ENCODE measurements around the gene SLC9A2. TPM values are rescaled to one million over a fixed set of nuclear protein-coding genes. Genes with fewer than 3 reads are reported as not detected.

SLC9A2 gene
- total and polyA plus RNA-seq, 2 of the 13 experiments (the other 11 are each of a cell fraction or from before 2014, with no cell fraction given), result 0.02 TPM; not detected in 1

DNA sequence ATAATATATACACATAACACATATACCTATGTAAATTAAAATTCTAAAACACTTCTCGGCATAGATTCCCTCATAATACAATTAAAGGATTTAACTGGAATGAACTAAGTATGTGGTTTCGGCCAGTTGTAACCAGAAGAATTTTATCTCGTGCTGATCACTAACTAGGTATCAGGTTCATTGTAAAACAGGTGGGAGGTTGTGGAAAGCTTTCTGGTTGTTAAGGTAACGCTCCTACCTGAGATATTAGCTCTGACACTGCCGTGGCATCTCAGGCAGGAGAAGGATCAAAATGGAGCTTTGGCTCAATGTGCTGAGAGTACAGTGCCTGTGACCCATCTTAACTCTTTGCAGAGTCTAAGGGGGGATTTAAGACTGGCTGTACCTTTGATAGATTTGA, 42.5 kb downstream of the SLC9A2 start (continued):
- TF ChIP-seq, protein P1, sequence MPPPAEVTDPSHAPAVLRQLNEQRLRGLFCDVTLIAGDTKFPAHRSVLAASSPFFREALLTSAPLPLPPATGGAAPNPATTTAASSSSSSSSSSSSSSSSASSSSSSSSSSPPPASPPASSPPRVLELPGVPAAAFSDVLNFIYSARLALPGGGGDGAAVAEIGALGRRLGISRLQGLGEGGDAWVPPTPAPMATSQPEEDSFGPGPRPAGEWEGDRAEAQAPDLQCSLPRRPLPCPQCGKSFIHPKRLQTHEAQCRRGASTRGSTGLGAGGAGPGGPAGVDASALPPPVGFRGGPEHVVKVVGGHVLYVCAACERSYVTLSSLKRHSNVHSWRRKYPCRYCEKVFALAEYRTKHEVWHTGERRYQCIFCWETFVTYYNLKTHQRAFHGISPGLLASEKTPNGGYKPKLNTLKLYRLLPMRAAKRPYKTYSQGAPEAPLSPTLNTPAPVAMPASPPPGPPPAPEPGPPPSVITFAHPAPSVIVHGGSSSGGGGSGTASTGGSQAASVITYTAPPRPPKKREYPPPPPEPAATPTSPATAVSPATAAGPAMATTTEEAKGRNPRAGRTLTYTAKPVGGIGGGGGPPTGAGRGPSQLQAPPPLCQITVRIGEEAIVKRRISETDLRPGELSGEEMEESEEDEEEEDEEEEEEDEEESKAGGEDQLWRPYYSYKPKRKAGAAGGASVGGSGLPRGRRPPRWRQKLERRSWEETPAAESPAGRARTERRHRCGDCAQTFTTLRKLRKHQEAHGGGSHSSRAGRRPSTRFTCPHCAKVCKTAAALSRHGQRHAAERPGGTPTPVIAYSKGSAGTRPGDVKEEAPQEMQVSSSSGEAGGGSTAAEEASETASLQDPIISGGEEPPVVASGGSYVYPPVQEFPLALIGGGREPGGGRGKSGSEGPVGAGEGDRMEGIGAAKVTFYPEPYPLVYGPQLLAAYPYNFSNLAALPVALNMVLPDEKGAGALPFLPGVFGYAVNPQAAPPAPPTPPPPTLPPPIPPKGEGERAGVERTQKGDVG (CRISPR knock-in tag; IDR thresholded peaks at IDR 0.05; ENCODE audit: borderline replicate concordance), result no peak
- TF ChIP-seq NFYC (CRISPR knock-in tag; IDR thresholded peaks at IDR 0.05), result no peak
- TF ChIP-seq, protein P2, sequence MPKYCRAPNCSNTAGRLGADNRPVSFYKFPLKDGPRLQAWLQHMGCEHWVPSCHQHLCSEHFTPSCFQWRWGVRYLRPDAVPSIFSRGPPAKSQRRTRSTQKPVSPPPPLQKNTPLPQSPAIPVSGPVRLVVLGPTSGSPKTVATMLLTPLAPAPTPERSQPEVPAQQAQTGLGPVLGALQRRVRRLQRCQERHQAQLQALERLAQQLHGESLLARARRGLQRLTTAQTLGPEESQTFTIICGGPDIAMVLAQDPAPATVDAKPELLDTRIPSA (CRISPR knock-in tag; IDR thresholded peaks at IDR 0.05; ENCODE audit: borderline replicate concordance), result no peak
- no peak for TF ChIP-seq ZNF792 (CRISPR knock-in tag; IDR thresholded peaks at IDR 0.05)
- TF ChIP-seq, protein P3, sequence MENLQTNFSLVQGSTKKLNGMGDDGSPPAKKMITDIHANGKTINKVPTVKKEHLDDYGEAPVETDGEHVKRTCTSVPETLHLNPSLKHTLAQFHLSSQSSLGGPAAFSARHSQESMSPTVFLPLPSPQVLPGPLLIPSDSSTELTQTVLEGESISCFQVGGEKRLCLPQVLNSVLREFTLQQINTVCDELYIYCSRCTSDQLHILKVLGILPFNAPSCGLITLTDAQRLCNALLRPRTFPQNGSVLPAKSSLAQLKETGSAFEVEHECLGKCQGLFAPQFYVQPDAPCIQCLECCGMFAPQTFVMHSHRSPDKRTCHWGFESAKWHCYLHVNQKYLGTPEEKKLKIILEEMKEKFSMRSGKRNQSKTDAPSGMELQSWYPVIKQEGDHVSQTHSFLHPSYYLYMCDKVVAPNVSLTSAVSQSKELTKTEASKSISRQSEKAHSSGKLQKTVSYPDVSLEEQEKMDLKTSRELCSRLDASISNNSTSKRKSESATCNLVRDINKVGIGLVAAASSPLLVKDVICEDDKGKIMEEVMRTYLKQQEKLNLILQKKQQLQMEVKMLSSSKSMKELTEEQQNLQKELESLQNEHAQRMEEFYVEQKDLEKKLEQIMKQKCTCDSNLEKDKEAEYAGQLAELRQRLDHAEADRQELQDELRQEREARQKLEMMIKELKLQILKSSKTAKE (CRISPR knock-in tag; IDR thresholded peaks at IDR 0.05; ENCODE audit: borderline replicate concordance), result no peak
- TF ChIP-seq, protein P4, sequence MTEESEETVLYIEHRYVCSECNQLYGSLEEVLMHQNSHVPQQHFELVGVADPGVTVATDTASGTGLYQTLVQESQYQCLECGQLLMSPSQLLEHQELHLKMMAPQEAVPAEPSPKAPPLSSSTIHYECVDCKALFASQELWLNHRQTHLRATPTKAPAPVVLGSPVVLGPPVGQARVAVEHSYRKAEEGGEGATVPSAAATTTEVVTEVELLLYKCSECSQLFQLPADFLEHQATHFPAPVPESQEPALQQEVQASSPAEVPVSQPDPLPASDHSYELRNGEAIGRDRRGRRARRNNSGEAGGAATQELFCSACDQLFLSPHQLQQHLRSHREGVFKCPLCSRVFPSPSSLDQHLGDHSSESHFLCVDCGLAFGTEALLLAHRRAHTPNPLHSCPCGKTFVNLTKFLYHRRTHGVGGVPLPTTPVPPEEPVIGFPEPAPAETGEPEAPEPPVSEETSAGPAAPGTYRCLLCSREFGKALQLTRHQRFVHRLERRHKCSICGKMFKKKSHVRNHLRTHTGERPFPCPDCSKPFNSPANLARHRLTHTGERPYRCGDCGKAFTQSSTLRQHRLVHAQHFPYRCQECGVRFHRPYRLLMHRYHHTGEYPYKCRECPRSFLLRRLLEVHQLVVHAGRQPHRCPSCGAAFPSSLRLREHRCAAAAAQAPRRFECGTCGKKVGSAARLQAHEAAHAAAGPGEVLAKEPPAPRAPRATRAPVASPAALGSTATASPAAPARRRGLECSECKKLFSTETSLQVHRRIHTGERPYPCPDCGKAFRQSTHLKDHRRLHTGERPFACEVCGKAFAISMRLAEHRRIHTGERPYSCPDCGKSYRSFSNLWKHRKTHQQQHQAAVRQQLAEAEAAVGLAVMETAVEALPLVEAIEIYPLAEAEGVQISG (CRISPR knock-in tag; IDR thresholded peaks at IDR 0.05), result no peak
- no peak for TF ChIP-seq DNMT1 (CRISPR knock-in tag; IDR thresholded peaks at IDR 0.05)

All from HepG2 (cell line).